Right lobe of liver (tissue), 4 donors: ENCODE data around the gene ZNF691.

Experiments used
- POLR2A ChIP-seq: fragments of 450-650 bp; IDR thresholded peaks from one replicate; pipeline ENCODE4 v1.6.1; 2017; ENCODE audit warnings: antibody characterized with exemption, mild to moderate bottlenecking
- TF ChIP-seq, protein P1 (sequence below), 4 donors: fragments of 200-600 bp in 3 of 4; fragments of 450-650 bp in 1 of 4; IDR thresholded peaks; one replicate each; pipeline versions ENCODE4 v1.5.1 to v1.8.0; 2016 to 2022; ENCODE audit warnings: antibody characterized with exemption in 4 of 4, mild to moderate bottlenecking in 2 of 4
- donor health status: DM: no; HTN: no; CAD: no.
- donor health status: DM: no; HTN: no; CAD: no.
- donor health status: DM: no; HTN: yes; CAD: no.

- TF ChIP-seq, protein P1, sequence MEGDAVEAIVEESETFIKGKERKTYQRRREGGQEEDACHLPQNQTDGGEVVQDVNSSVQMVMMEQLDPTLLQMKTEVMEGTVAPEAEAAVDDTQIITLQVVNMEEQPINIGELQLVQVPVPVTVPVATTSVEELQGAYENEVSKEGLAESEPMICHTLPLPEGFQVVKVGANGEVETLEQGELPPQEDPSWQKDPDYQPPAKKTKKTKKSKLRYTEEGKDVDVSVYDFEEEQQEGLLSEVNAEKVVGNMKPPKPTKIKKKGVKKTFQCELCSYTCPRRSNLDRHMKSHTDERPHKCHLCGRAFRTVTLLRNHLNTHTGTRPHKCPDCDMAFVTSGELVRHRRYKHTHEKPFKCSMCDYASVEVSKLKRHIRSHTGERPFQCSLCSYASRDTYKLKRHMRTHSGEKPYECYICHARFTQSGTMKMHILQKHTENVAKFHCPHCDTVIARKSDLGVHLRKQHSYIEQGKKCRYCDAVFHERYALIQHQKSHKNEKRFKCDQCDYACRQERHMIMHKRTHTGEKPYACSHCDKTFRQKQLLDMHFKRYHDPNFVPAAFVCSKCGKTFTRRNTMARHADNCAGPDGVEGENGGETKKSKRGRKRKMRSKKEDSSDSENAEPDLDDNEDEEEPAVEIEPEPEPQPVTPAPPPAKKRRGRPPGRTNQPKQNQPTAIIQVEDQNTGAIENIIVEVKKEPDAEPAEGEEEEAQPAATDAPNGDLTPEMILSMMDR (IDR thresholded peaks at IDR 0.05), result no peak
- TF ChIP-seq POLR2A, result no peak
These were observed 11.6 kb upstream of the ZNF691 start for GRCh38 chr1:42834803-42835202.
